DMS79 (cell line): Measurements from ENCODE around the gene S100A9.

ENCODE experiments used
- DNase-seq: peaks from one replicate; lab custom pipeline; 2025; lab: John Stamatoyannopoulos, UW

Gene S100A9

GRCh38 chr1:153361480-153362109, 3.9 kb downstream of the S100A9 start:
- no peak for DNase-seq

GRCh38 chr1:153362187-153362775, 4.6 kb downstream of the S100A9 start:
- no peak for DNase-seq

- DNase-seq = no peak
Observed at GRCh38 chr1:153363641-153364040, 6.0 kb downstream of the S100A9 start.

- DNase-seq = no peak
Observed at GRCh38 chr1:153364156-153364555, 6.5 kb downstream of the S100A9 start.

GRCh38 chr1:153364766-153365666, 7.4 kb downstream of the S100A9 start:
- DNase-seq = no peak

GRCh38 chr1:153365696-153366095, 8.0 kb downstream of the S100A9 start:
- no peak for DNase-seq

- no peak for DNase-seq
Observed at GRCh38 chr1:153366261-153366660, 8.6 kb downstream of the S100A9 start.

- DNase-seq = no peak
Observed at GRCh38 chr1:153367090-153367489, 9.4 kb downstream of the S100A9 start.

GRCh38 chr1:153368495-153368894, 10.8 kb downstream of the S100A9 start:
- DNase-seq = no peak

GRCh38 chr1:153370146-153370545, 12.5 kb downstream of the S100A9 start:
- DNase-seq = no peak

GRCh38 chr1:153371231-153371630, 13.6 kb downstream of the S100A9 start:
- no peak for DNase-seq

GRCh38 chr1:153372571-153372970, 14.9 kb downstream of the S100A9 start:
- DNase-seq = no peak

GRCh38 chr1:153374071-153374470, 16.4 kb downstream of the S100A9 start:
- no peak for DNase-seq

GRCh38 chr1:153375511-153375910, 17.9 kb downstream of the S100A9 start, which contains the start of gene S100A12:
Gene S100A12, minus strand, starts transcription at chr1:153375621. Its CDS starts 1,029 bp downstream, at chr1:153374592.
- DNase-seq = no peak

GRCh38 chr1:153379591-153379990, 21.9 kb downstream of the S100A9 start:
- no peak for DNase-seq

- no peak for DNase-seq
Observed at GRCh38 chr1:153380711-153381110, 23.1 kb downstream of the S100A9 start.

- DNase-seq = no peak
Observed at GRCh38 chr1:153384958-153385580, 27.4 kb downstream of the S100A9 start.

- DNase-seq = no peak
Observed at GRCh38 chr1:153386500-153386901, 28.8 kb downstream of the S100A9 start.

- DNase-seq = no peak
Observed at GRCh38 chr1:153387001-153387400, 29.3 kb downstream of the S100A9 start.

- no peak for DNase-seq
Observed at GRCh38 chr1:153387785-153388184, 30.1 kb downstream of the S100A9 start.

- DNase-seq = no peak
Observed at GRCh38 chr1:153389401-153389800, 31.7 kb downstream of the S100A9 start.
